Smooth muscle cell (in vitro differentiated cells): ENCODE measurements around the gene AAGAB. TPM values are rescaled to one million over a fixed set of nuclear protein-coding genes. Genes with fewer than 3 reads are reported as not detected.

ENCODE experiments used
- DNase-seq: peaks from one replicate; lab custom pipeline; 2025; ENCODE audit not compliant: unreplicated experiment; lab: John Stamatoyannopoulos, UW
- H2AFZ ChIP-seq: fragments of 200-600 bp; sonication (generic); 2 replicates; pipeline ENCODE4 v1.6.0; 2016; ENCODE audit warnings: antibody characterized with exemption, low read depth, mild to moderate bottlenecking
- H3F3A ChIP-seq: fragments of 200-600 bp; sonication (generic); 2 replicates; pipeline ENCODE4 v1.6.0; 2017; ENCODE audit warnings: antibody characterized with exemption, low read depth
- H3K27ac ChIP-seq: fragments of 200-600 bp; sonication (generic); 2 replicates; pipeline ENCODE4 v1.5.1; 2016; ENCODE audit warnings: low read depth, mild to moderate bottlenecking
- H3K27me3 ChIP-seq: fragments of 200-600 bp; sonication (generic); 2 replicates; pipeline ENCODE4 v1.6.1; 2016; ENCODE audit warnings: low read depth, mild to moderate bottlenecking
- H3K36me3 ChIP-seq: fragments of 200-600 bp; sonication (generic); 2 replicates; pipeline ENCODE4 v1.5.1; 2016; ENCODE audit warnings: low read depth
- H3K4me1 ChIP-seq: fragments of 200-600 bp; sonication (generic); 2 replicates; pipeline ENCODE4 v1.5.1; 2016; ENCODE audit warnings: low read depth
- H3K4me2 ChIP-seq: fragments of 200-600 bp; sonication (generic); 2 replicates; pipeline ENCODE4 v1.6.0; 2016; ENCODE audit warnings: mild to moderate bottlenecking
- H3K4me3 ChIP-seq: fragments of 200-600 bp; sonication (generic); 2 replicates; pipeline ENCODE4 v1.5.1; 2016; ENCODE audit warnings: mild to moderate bottlenecking
- H3K79me2 ChIP-seq: fragments of 200-600 bp; sonication (generic); 2 replicates; pipeline ENCODE4 v1.6.0; 2016; ENCODE audit warnings: low read depth, mild to moderate bottlenecking
- H3K9ac ChIP-seq: fragments of 200-600 bp; sonication (generic); 2 replicates; pipeline ENCODE4 v1.6.0; 2016; ENCODE audit warnings: low read depth
- H3K9me3 ChIP-seq: fragments of 200-600 bp; sonication (generic); replicated peaks from 2 replicates; pipeline ENCODE4 v1.5.1; 2016; ENCODE audit warnings: low read depth
- H4K20me1 ChIP-seq: fragments of 200-600 bp; sonication (generic); 2 replicates; pipeline ENCODE4 v1.6.0; 2016; ENCODE audit warnings: low read depth
- CTCF ChIP-seq: fragments of 200-600 bp; sonication (generic); IDR thresholded peaks from 2 replicates; pipeline ENCODE4 v1.5.1; 2017; ENCODE audit warnings: borderline replicate concordance, mild to moderate bottlenecking, antibody characterized with exemption; ENCODE audit not compliant: insufficient read depth, poor library complexity, severe bottlenecking
- WGBS: methylation state at CpG from one replicate; pipeline ENCODE4 v1.1.7; 2016; ENCODE audit warnings: low lambda C conversion rate; 5-methylcytosine and 5-hydroxymethylcytosine counted together
- polyA plus RNA-seq: library from polyadenylated mRNA; unstranded; fragments of >200 nt; fragmentation: Nextera tagmentation; extraction: Ambion mirVana; gene quantifications from 2 replicates; pipeline ENCODE4 v1.2.1, GENCODE V29; 2016
- total RNA-seq: library from RNA; depleted of rRNA; stranded (reverse); fragments of >200 nt; gene quantifications from 2 replicates; pipeline ENCODE4 v1.2.3, GENCODE V29; 2014

The AAGAB gene
- total and polyA plus RNA-seq, 2 experiments from 2014 or later, result 38.2 to 39.6 TPM

DNA sequence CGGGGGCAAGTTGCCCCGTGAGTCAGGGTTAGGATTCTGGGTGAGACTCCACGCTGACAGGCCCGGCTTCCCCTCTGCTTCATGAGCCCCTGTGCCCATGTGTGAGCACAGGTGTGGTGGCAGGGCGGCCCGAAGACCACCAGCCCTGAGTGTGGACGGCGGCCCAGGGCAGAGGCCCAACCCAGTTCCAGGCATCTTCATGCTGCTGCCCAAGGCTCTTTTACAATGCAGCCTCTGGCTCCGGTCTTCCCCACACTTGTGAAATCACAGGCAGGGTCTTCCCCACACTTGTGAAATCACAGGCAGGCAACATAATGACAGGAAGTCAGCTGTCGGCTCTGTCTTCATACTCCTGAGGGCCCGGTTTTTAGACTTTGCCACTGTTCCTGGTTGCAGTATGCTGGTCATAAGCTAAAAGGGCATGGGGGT lies 78.8 kb downstream of the AAGAB start:
- H3K27me3 ChIP-seq, result no peaks in the 10 kb centered on the region
- H3K4me2 ChIP-seq, result peak overlapping the region; percentile 11
- peaks cover 3% of the 10 kb centered on the region for H4K20me1 ChIP-seq
- H2AFZ ChIP-seq, result no peak overlapping the region
- peaks cover 5% of the 10 kb centered on the region for H3K79me2 ChIP-seq
- 58% methylated on average over 11 of the region's 11 CpGs for WGBS
- no peaks in the 10 kb centered on the region for H3K36me3 ChIP-seq
- peaks cover 11% of the 10 kb centered on the region for H3K4me1 ChIP-seq
- H3K9me3 ChIP-seq, result no peaks in the 10 kb centered on the region
- peak overlapping the region; percentile 93 for H3K27ac ChIP-seq
- no peak for TF ChIP-seq CTCF
- H3K4me3 ChIP-seq, result no peak overlapping the region
- peaks cover 41% of the 10 kb centered on the region for H3F3A ChIP-seq
- no peak overlapping the region for H3K9ac ChIP-seq
- no peak for DNase-seq

GRCh38 chr15:67174864-67175573 lies 79.4 kb downstream of the AAGAB start:
- 76% methylated on average over 9 of the region's 9 CpGs for WGBS
- H3K9ac ChIP-seq, result no peak overlapping the region
- no peaks in the 10 kb centered on the region for H3K27me3 ChIP-seq
- H3F3A ChIP-seq, result peaks cover 37% of the 10 kb centered on the region
- H3K79me2 ChIP-seq, result peaks cover 5% of the 10 kb centered on the region
- H3K4me3 ChIP-seq, result no peak overlapping the region
- peak overlapping the region; percentile 93 for H3K27ac ChIP-seq
- H4K20me1 ChIP-seq, result peaks cover 4% of the 10 kb centered on the region
- no peaks in the 10 kb centered on the region for H3K9me3 ChIP-seq
- DNase-seq, result no peak
- peak overlapping the region; percentile 11 for H3K4me2 ChIP-seq
- no peaks in the 10 kb centered on the region for H3K36me3 ChIP-seq
- H2AFZ ChIP-seq, result no peak overlapping the region
- peaks cover 11% of the 10 kb centered on the region for H3K4me1 ChIP-seq
- TF ChIP-seq CTCF, result no peak

DNA sequence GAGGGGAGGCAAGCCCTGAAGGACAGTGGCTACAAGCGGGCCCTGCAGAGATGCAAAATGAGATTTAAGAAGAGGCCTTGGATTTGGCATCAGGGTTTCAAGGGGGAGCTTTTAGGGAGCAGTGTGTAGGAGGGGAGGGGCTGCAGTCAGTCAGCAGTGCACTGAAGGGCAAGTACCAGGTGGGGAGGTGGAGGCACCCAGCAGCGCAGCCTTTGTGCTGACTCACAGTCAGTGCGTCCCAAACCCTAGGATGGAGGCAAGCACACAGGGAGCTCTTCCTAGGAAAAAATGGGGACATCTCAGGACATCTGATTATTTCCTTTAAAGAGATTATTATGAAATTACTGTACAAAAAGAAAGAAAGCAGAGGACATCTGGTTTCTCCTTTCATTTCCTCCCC lies 80.0 kb downstream of the AAGAB start:
- no peaks in the 10 kb centered on the region for H3K36me3 ChIP-seq
- H3K79me2 ChIP-seq, result peaks cover 5% of the 10 kb centered on the region
- no peak for TF ChIP-seq CTCF
- peaks cover 36% of the 10 kb centered on the region for H3F3A ChIP-seq
- no peaks in the 10 kb centered on the region for H3K9me3 ChIP-seq
- H4K20me1 ChIP-seq, result peaks cover 9% of the 10 kb centered on the region
- DNase-seq, result no peak
- H3K4me3 ChIP-seq, result no peak overlapping the region
- H3K27ac ChIP-seq, result peak overlapping the region; percentile 93
- H3K9ac ChIP-seq, result no peak overlapping the region
- H3K27me3 ChIP-seq, result no peaks in the 10 kb centered on the region
- 98% methylated on average over 3 of the region's 3 CpGs for WGBS
- H2AFZ ChIP-seq, result no peak overlapping the region
- peaks cover 11% of the 10 kb centered on the region for H3K4me1 ChIP-seq
- H3K4me2 ChIP-seq, result no peak overlapping the region

- Histone ChIP-seq H4K20me1 (peaks cover 10% of the 10 kb centered on the region), H3K36me3 (no peaks in the 10 kb centered on the region), H2AFZ (no peak overlapping the region), H3K9ac (no peak overlapping the region), H3F3A (peaks cover 34% of the 10 kb centered on the region), H3K79me2 (peaks cover 5% of the 10 kb centered on the region), H3K9me3 (no peaks in the 10 kb centered on the region), H3K27ac (no peak overlapping the region), H3K4me1 (peaks cover 11% of the 10 kb centered on the region), H3K27me3 (no peaks in the 10 kb centered on the region), H3K4me3 (no peak overlapping the region), H3K4me2 (no peak overlapping the region)
- no peak for DNase-seq
- WGBS, result 95% methylated on average over 8 of the region's 8 CpGs
- TF ChIP-seq CTCF, result no peak
Measured at GRCh38 chr15:67173786-67174185, 80.7 kb downstream of the AAGAB start.
